Naive B cell (primary cell): ENCODE data around the gene CTTNBP2. TPM values are rescaled to one million over a fixed set of nuclear protein-coding genes. Genes with fewer than 3 reads are reported as not detected.
A peak's percentile ranks its signal among the peaks of the same experiment; 100 is the strongest.

ENCODE experiments used
- ATAC-seq, 2 donors: fragments of 150-1000 bp; cut with Tn5 transposase; 2 replicates each; pipeline ENCODE4 v1.10.0; 2021; ENCODE audit warnings: low read depth in 2 of 2, mild to moderate bottlenecking in 2 of 2, moderate library complexity in 2 of 2
- DNase-seq: peaks from one replicate; pipeline ENCODE4 v3.0.0; 2022
- H3K27ac Mint-ChIP-seq, 6 donors: one replicate each; pipeline ENCODE4 v1.8.0; 2020 to 2022; ENCODE audit warnings: mild to moderate bottlenecking in 6 of 6, mixed read lengths in 6 of 6, moderate library complexity in 5 of 6, inconsistent platforms in 2 of 6
- H3K27me3 Mint-ChIP-seq, 3 donors: one replicate each; pipeline ENCODE4 v1.8.0; 2021 to 2022; ENCODE audit warnings: mixed read lengths in 3 of 3, mild to moderate bottlenecking in 1 of 3
- H3K36me3 Mint-ChIP-seq, 2 donors: one replicate each; pipeline ENCODE4 v1.8.0; 2020 to 2022; ENCODE audit warnings: mixed read lengths in 2 of 2, inconsistent platforms in 1 of 2, mild to moderate bottlenecking in 1 of 2
- H3K4me1 Mint-ChIP-seq, 3 donors: one replicate each; pipeline ENCODE4 v1.8.0; 2020 to 2022; ENCODE audit warnings: mixed read lengths in 3 of 3, inconsistent platforms in 1 of 3, mild to moderate bottlenecking in 1 of 3, moderate library complexity in 1 of 3
- H3K4me3 Mint-ChIP-seq, 8 donors: one replicate each; pipeline ENCODE4 v1.8.0; 2020 to 2022; ENCODE audit warnings: mild to moderate bottlenecking in 8 of 8, mixed read lengths in 8 of 8, moderate library complexity in 8 of 8, inconsistent platforms in 2 of 8
- H3K9me3 Mint-ChIP-seq, 7 donors: one replicate each; pipeline ENCODE4 v1.8.0; 2020 to 2022; ENCODE audit warnings: mixed read lengths in 7 of 7, mild to moderate bottlenecking in 5 of 7, inconsistent platforms in 2 of 7, moderate library complexity in 1 of 7
- polyA plus RNA-seq, 6 donors: library from polyadenylated mRNA; unstranded; fragments of 300-500 nt; fragmentation: Illumina TruSeq; gene quantifications; one replicate each; pipeline ENCODE4 v1.2.3, GENCODE V29; 2021; ENCODE audit warnings: low read depth in 6 of 6

Gene CTTNBP2
- polyA plus RNA-seq, 6 donors from 2014 or later, result not detected

- no peaks in the 10 kb centered on the region for H3K4me1 Mint-ChIP-seq
- no peak overlapping the region for H3K27ac Mint-ChIP-seq
- peaks cover 0 to 5% (median 0%) of the 10 kb centered on the region in 7 donors for H3K9me3 Mint-ChIP-seq
- H3K27me3 Mint-ChIP-seq, result no peaks in the 10 kb centered on the region
- ATAC-seq (no peak), DNase-seq (no peak)
- no peak overlapping the region for H3K4me3 Mint-ChIP-seq
- H3K36me3 Mint-ChIP-seq, result no peaks in the 10 kb centered on the region
Measured at GRCh38 chr7:117892821-117893220, 19.6 kb upstream of the CTTNBP2 start.

GRCh38 chr7:117889611-117890010 lies 16.4 kb upstream of the CTTNBP2 start:
- DNase-seq (no peak), ATAC-seq (no peak)
- no peak overlapping the region for H3K4me3 Mint-ChIP-seq
- H3K9me3 Mint-ChIP-seq, result peaks cover 0 to 5% (median 0%) of the 10 kb centered on the region in 7 donors
- no peaks in the 10 kb centered on the region for H3K36me3 Mint-ChIP-seq
- no peak overlapping the region for H3K27ac Mint-ChIP-seq
- peaks cover 0 to 3% (median 0%) of the 10 kb centered on the region in 3 donors for H3K27me3 Mint-ChIP-seq
- no peaks in the 10 kb centered on the region for H3K4me1 Mint-ChIP-seq

GRCh38 chr7:117888627-117889026 lies 15.4 kb upstream of the CTTNBP2 start:
- Mint-ChIP-seq H3K36me3 (no peaks in the 10 kb centered on the region), H3K4me3 (no peak overlapping the region), H3K9me3 (peaks cover 0 to 5% (median 0%) of the 10 kb centered on the region in 7 donors), H3K4me1 (no peaks in the 10 kb centered on the region), H3K27me3 (peaks cover 0 to 3% (median 0%) of the 10 kb centered on the region in 3 donors), H3K27ac (no peak overlapping the region)
- DNase-seq (no peak), ATAC-seq (no peak)

GRCh38 chr7:117882594-117882993 lies 9.4 kb upstream of the CTTNBP2 start:
- Mint-ChIP-seq H3K36me3 (no peaks in the 10 kb centered on the region), H3K27ac (no peak overlapping the region), H3K9me3 (peaks cover 0 to 5% (median 1%) of the 10 kb centered on the region in 7 donors), H3K4me3 (no peak overlapping the region), H3K27me3 (peaks cover 0 to 11% (median 9%) of the 10 kb centered on the region in 3 donors), H3K4me1 (no peaks in the 10 kb centered on the region)
- DNase-seq (no peak), ATAC-seq (no peak)

GRCh38 chr7:117876761-117877160 lies 3.5 kb upstream of the CTTNBP2 start:
- Mint-ChIP-seq H3K27ac (no peak overlapping the region), H3K27me3 (peaks cover 35 to 45% (median 36%) of the 10 kb centered on the region in 3 donors), H3K36me3 (peaks cover 6 to 9% of the 10 kb centered on the region in 2 donors), H3K4me1 (peaks cover 0 to 19% (median 4%) of the 10 kb centered on the region in 3 donors), H3K9me3 (peaks cover 0 to 3% (median 0%) of the 10 kb centered on the region in 7 donors), H3K4me3 (no peak overlapping the region)
- ATAC-seq, result no peak
- DNase-seq, result no peak

- H3K4me3 Mint-ChIP-seq, result no peak overlapping the region
- peaks cover 9% of the 10 kb centered on the region in 2 donors for H3K36me3 Mint-ChIP-seq
- no peak overlapping the region for H3K27ac Mint-ChIP-seq
- ATAC-seq (no peak), DNase-seq (no peak)
- peaks cover 43 to 45% (median 45%) of the 10 kb centered on the region in 3 donors for H3K27me3 Mint-ChIP-seq
- peaks cover 0 to 4% (median 0%) of the 10 kb centered on the region in 7 donors for H3K9me3 Mint-ChIP-seq
- H3K4me1 Mint-ChIP-seq, result peaks cover 0 to 21% (median 4%) of the 10 kb centered on the region in 3 donors
Measured at GRCh38 chr7:117875566-117875965, 2.3 kb upstream of the CTTNBP2 start.

GRCh38 chr7:117874191-117874700 lies 1.0 kb upstream of the CTTNBP2 start:
- Mint-ChIP-seq H3K4me1 (peaks cover 0 to 21% (median 4%) of the 10 kb centered on the region in 3 donors), H3K4me3 (peak overlapping the region in 7 of 8 donors; percentile 1 to 70 (median 54)), H3K27me3 (peaks cover 43 to 51% (median 44%) of the 10 kb centered on the region in 3 donors), H3K36me3 (peaks cover 9% of the 10 kb centered on the region in 2 donors), H3K27ac (no peak overlapping the region), H3K9me3 (peaks cover 0 to 4% (median 0%) of the 10 kb centered on the region in 7 donors)
- ATAC-seq (no peak), DNase-seq (no peak)

GRCh38 chr7:117872561-117873309 lies 506 bp downstream of the CTTNBP2 start:
- DNase-seq (peak; percentile 1), ATAC-seq (no peak)
- Mint-ChIP-seq H3K9me3 (peaks cover 0 to 4% (median 0%) of the 10 kb centered on the region in 7 donors), H3K27ac (peak overlapping the region in 1 of 6 donors; percentile 39), H3K27me3 (peaks cover 43 to 62% (median 45%) of the 10 kb centered on the region in 3 donors), H3K4me1 (peaks cover 0 to 21% (median 4%) of the 10 kb centered on the region in 3 donors), H3K4me3 (peak overlapping the region in 7 of 8 donors; percentile 9 to 85 (median 33)), H3K36me3 (peaks cover 9% of the 10 kb centered on the region in 2 donors)

- ATAC-seq, result no peak
- H3K27me3 Mint-ChIP-seq, result peaks cover 43 to 63% (median 45%) of the 10 kb centered on the region in 3 donors
Measured at GRCh38 chr7:117871778-117872538, 1.3 kb downstream of the CTTNBP2 start.

GRCh38 chr7:117871401-117871777 lies 1.9 kb downstream of the CTTNBP2 start:
- H3K27ac Mint-ChIP-seq, result no peak overlapping the region
- ATAC-seq (no peak), DNase-seq (no peak)
- H3K9me3 Mint-ChIP-seq, result peaks cover 0 to 4% (median 0%) of the 10 kb centered on the region in 7 donors
- peaks cover 9% of the 10 kb centered on the region in 2 donors for H3K36me3 Mint-ChIP-seq
- H3K4me1 Mint-ChIP-seq, result peaks cover 0 to 21% (median 4%) of the 10 kb centered on the region in 3 donors
- peaks cover 44 to 66% (median 45%) of the 10 kb centered on the region in 3 donors for H3K27me3 Mint-ChIP-seq
- no peak overlapping the region for H3K4me3 Mint-ChIP-seq

More at GRCh38 chr7:117871778-117872538, 1.3 kb downstream of the CTTNBP2 start:
- peak overlapping the region in 5 of 8 donors; percentile 31 to 72 (median 33) for H3K4me3 Mint-ChIP-seq
- no peak for DNase-seq
- H3K9me3 Mint-ChIP-seq, result peaks cover 0 to 4% (median 0%) of the 10 kb centered on the region in 7 donors
- no peak overlapping the region for H3K27ac Mint-ChIP-seq
- H3K36me3 Mint-ChIP-seq, result peaks cover 9% of the 10 kb centered on the region in 2 donors
- peaks cover 0 to 21% (median 4%) of the 10 kb centered on the region in 3 donors for H3K4me1 Mint-ChIP-seq

GRCh38 chr7:117870448-117871130 lies 2.7 kb downstream of the CTTNBP2 start:
- Mint-ChIP-seq H3K9me3 (peaks cover 0 to 4% (median 0%) of the 10 kb centered on the region in 7 donors), H3K36me3 (peaks cover 9% of the 10 kb centered on the region in 2 donors), H3K27ac (no peak overlapping the region), H3K4me1 (peaks cover 0 to 21% (median 4%) of the 10 kb centered on the region in 3 donors), H3K27me3 (peaks cover 44 to 69% (median 47%) of the 10 kb centered on the region in 3 donors), H3K4me3 (no peak overlapping the region)
- ATAC-seq, result no peak
- DNase-seq, result no peak

- no peak overlapping the region for H3K27ac Mint-ChIP-seq
- peaks cover 34 to 60% (median 34%) of the 10 kb centered on the region in 3 donors for H3K27me3 Mint-ChIP-seq
Measured at GRCh38 chr7:117869374-117869773, 3.9 kb downstream of the CTTNBP2 start.

More at GRCh38 chr7:117869374-117869773, 3.9 kb downstream of the CTTNBP2 start:
- ATAC-seq, result no peak
- H3K4me1 Mint-ChIP-seq, result peaks cover 0 to 19% (median 4%) of the 10 kb centered on the region in 3 donors
- H3K4me3 Mint-ChIP-seq, result no peak overlapping the region
- DNase-seq, result no peak
- peaks cover 6 to 9% of the 10 kb centered on the region in 2 donors for H3K36me3 Mint-ChIP-seq
- H3K9me3 Mint-ChIP-seq, result peaks cover 0 to 4% (median 0%) of the 10 kb centered on the region in 7 donors
